ENCODE data around the gene CASKIN1. TPM values are rescaled to one million over a fixed set of nuclear protein-coding genes. Genes with fewer than 3 reads are reported as not detected.

CASKIN1 gene
- total RNA-seq, 1 donor from 2014 or later: 0.12 TPM

- TF ChIP-seq, protein P1, sequence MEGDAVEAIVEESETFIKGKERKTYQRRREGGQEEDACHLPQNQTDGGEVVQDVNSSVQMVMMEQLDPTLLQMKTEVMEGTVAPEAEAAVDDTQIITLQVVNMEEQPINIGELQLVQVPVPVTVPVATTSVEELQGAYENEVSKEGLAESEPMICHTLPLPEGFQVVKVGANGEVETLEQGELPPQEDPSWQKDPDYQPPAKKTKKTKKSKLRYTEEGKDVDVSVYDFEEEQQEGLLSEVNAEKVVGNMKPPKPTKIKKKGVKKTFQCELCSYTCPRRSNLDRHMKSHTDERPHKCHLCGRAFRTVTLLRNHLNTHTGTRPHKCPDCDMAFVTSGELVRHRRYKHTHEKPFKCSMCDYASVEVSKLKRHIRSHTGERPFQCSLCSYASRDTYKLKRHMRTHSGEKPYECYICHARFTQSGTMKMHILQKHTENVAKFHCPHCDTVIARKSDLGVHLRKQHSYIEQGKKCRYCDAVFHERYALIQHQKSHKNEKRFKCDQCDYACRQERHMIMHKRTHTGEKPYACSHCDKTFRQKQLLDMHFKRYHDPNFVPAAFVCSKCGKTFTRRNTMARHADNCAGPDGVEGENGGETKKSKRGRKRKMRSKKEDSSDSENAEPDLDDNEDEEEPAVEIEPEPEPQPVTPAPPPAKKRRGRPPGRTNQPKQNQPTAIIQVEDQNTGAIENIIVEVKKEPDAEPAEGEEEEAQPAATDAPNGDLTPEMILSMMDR (conservative IDR thresholded peaks at IDR 0.05; ENCODE audit: low read depth, low read length): no peak
- H3K4me3 ChIP-seq (ENCODE audit: low read depth, low read length): no peak overlapping the region
- DNase-seq (ENCODE audit: low read depth): no peak
Observed at GRCh38 chr16:2184346-2184745, 12.1 kb downstream of the CASKIN1 start.

DNA sequence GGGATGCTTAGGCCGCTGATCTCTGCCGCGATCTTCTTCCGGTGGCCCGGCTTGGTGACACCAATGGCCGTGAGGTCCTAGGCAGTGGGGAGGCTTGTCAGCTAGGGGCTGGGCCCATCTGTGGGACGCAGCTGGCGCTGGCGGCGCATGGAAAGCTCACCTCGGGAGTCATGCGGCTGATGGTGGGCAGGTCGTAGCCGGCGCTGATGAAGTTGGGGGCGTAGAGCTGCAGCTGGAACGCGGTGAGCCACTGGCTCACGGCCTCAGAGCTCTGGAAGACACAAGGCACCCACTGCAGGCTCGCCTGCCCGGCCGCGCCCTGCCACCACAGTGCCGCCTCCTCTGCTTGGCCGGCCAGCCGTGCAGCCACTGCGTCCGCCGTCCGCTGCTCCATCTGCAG lies 12.7 kb downstream of the CASKIN1 start:
- no peak for DNase-seq (ENCODE audit: low read depth)
- no peak overlapping the region for H3K4me3 ChIP-seq (ENCODE audit: low read depth, low read length)
- TF ChIP-seq, protein P1 (conservative IDR thresholded peaks at IDR 0.05; ENCODE audit: low read depth, low read length): no peak

- no peak for DNase-seq (ENCODE audit: low read depth)
- H3K4me3 ChIP-seq (ENCODE audit: low read depth, low read length): no peak overlapping the region
- TF ChIP-seq, protein P1 (conservative IDR thresholded peaks at IDR 0.05; ENCODE audit: low read depth, low read length): no peak
Observed at GRCh38 chr16:2181952-2182351, 14.5 kb downstream of the CASKIN1 start.

- no peak overlapping the region for H3K4me3 ChIP-seq (ENCODE audit: low read depth, low read length)
- TF ChIP-seq, protein P1 (conservative IDR thresholded peaks at IDR 0.05; ENCODE audit: low read depth, low read length): no peak
- no peak for DNase-seq (ENCODE audit: low read depth)
Observed at GRCh38 chr16:2180962-2181923, 15.2 kb downstream of the CASKIN1 start.

DNA sequence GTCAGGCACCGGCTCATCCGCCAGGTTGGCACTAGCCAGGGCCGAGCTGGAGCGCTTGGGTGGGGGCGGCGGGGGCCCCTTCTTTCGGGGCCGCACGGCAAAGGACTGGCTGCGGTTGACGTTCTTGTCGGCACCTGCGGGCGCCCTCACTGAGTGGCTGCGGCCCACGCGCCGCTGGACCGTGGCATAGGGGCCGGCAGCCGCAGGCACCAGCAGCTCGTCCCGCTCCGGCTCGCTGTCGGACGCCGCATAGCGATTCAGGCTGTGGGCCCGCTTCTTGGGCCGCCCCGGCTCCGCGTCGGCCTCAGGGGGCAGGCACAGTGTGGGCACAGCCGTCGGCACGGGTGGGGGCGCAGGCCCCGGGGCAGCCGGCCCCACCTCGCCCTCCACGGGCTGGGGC lies 15.9 kb downstream of the CASKIN1 start:
- DNase-seq (ENCODE audit: low read depth): no peak
- no peak overlapping the region for H3K4me3 ChIP-seq (ENCODE audit: low read depth, low read length)
- TF ChIP-seq, protein P1 (conservative IDR thresholded peaks at IDR 0.05; ENCODE audit: low read depth, low read length): no peak

- no peak overlapping the region for H3K4me3 ChIP-seq (ENCODE audit: low read depth, low read length)
- DNase-seq (ENCODE audit: low read depth): no peak
- TF ChIP-seq, protein P1 (conservative IDR thresholded peaks at IDR 0.05; ENCODE audit: low read depth, low read length): no peak
Observed at GRCh38 chr16:2179576-2179975, 16.8 kb downstream of the CASKIN1 start.

- H3K4me3 ChIP-seq (ENCODE audit: low read depth, low read length): no peak overlapping the region
- TF ChIP-seq, protein P1 (conservative IDR thresholded peaks at IDR 0.05; ENCODE audit: low read depth, low read length): no peak
- no peak for DNase-seq (ENCODE audit: low read depth)
Observed at GRCh38 chr16:2179107-2179501, 17.3 kb downstream of the CASKIN1 start.
